HEK293T (cell line): ENCODE data around the gene HOXC5.

Source experiments
- ARNT ChIP-seq: fragments of 450-650 bp; IDR thresholded peaks from 2 replicates; pipeline ENCODE4 v1.6.1; 2017; ENCODE audit warnings: mild to moderate bottlenecking
- BHLHE40 ChIP-seq: fragments of 450-650 bp; IDR thresholded peaks from 2 replicates; pipeline ENCODE4 v1.6.1; 2016; ENCODE audit warnings: mild to moderate bottlenecking, moderate library complexity, borderline replicate concordance
- ELF4 ChIP-seq: fragments of 450-650 bp; IDR thresholded peaks from 2 replicates; pipeline ENCODE4 v1.6.1; 2017; ENCODE audit warnings: antibody characterized with exemption
- FOXA1 ChIP-seq: fragments of 450-650 bp; IDR thresholded peaks from 2 replicates; pipeline ENCODE4 v1.6.1; 2016; ENCODE audit warnings: mild to moderate bottlenecking
- FOXK2 ChIP-seq: fragments of 450-650 bp; IDR thresholded peaks from 2 replicates; pipeline ENCODE4 v1.6.1; 2016; ENCODE audit warnings: mild to moderate bottlenecking
- FOXM1 ChIP-seq: fragments of 450-650 bp; IDR thresholded peaks from 2 replicates; pipeline ENCODE4 v1.6.1; 2017; ENCODE audit warnings: mild to moderate bottlenecking, borderline replicate concordance
- L3MBTL2 ChIP-seq: fragments of 450-650 bp; conservative IDR thresholded peaks from 2 replicates; pipeline ENCODE4 v1.6.1; 2016; ENCODE audit warnings: mild to moderate bottlenecking
- LEF1 ChIP-seq: fragments of 450-650 bp; IDR thresholded peaks from 2 replicates; pipeline ENCODE4 v1.6.1; 2017; ENCODE audit warnings: mild to moderate bottlenecking, borderline replicate concordance
- NFRKB ChIP-seq: fragments of 450-650 bp; IDR thresholded peaks from 2 replicates; pipeline ENCODE4 v1.6.1; 2016; ENCODE audit warnings: mild to moderate bottlenecking, moderate library complexity
- PKNOX1 ChIP-seq: fragments of 450-650 bp; IDR thresholded peaks from 2 replicates; pipeline ENCODE4 v1.6.1; 2016
- SP1 ChIP-seq: fragments of 450-650 bp; IDR thresholded peaks from 2 replicates; pipeline ENCODE4 v1.6.1; 2017
- SUZ12 ChIP-seq: fragments of 450-650 bp; IDR thresholded peaks from 2 replicates; pipeline ENCODE4 v1.6.1; 2016; ENCODE audit warnings: mild to moderate bottlenecking
- ZNF384 ChIP-seq: fragments of 450-650 bp; IDR thresholded peaks from 2 replicates; pipeline ENCODE4 v1.6.1; 2016

- no peak for TF ChIP-seq SP1
- TF ChIP-seq SUZ12, result no peak
- TF ChIP-seq NFRKB, result no peak
- no peak for TF ChIP-seq ZNF384
- no peak for TF ChIP-seq BHLHE40
- no peak for TF ChIP-seq ELF4
- no peak for TF ChIP-seq FOXM1
- no peak for TF ChIP-seq L3MBTL2
- TF ChIP-seq LEF1, result no peak
- no peak for TF ChIP-seq ARNT
- TF ChIP-seq FOXK2, result no peak
- TF ChIP-seq FOXA1, result no peak
- TF ChIP-seq PKNOX1, result no peak
These were observed 12.1 kb upstream of the HOXC5 start for GRCh38 chr12:54020591-54021405.
